ENCODE data around the gene KIAA1755. TPM values are rescaled to one million over a fixed set of nuclear protein-coding genes. Genes with fewer than 3 reads are reported as not detected.

The KIAA1755 gene
- polyA plus RNA-seq, 1 of the 3 experiments (the other 2 are of a cell fraction), result 0.54 TPM

GRCh38 chr20:38195521-38195920, 65.0 kb downstream of the KIAA1755 start:
- Histone ChIP-seq H3K36me3 (replicated peaks in 1 of 2; ENCODE audit: control insufficient read depth in 1 of 2, insufficient read depth in 2 of 2, low read length in 1 of 2) (no peaks in the 10 kb centered on the region), H3K9me3 (no peaks in the 10 kb centered on the region), H3K9ac (no peak overlapping the region), H3K27ac (ENCODE audit: low read depth in 2 of 2, low read length in 1 of 2) (no peak overlapping the region), H3K4me3 (ENCODE audit: low read depth in 2 of 2, low read length in 1 of 2) (no peak overlapping the region), H4K20me1 (ENCODE audit: insufficient read depth) (no peaks in the 10 kb centered on the region), H2AFZ (ENCODE audit: low read depth) (no peak overlapping the region), H3K4me2 (no peak overlapping the region), H3K27me3 (ENCODE audit: insufficient read depth) (no peaks in the 10 kb centered on the region), H3K79me2 (ENCODE audit: insufficient read depth) (no peaks in the 10 kb centered on the region), H3K9me2 (no peaks in the 10 kb centered on the region), H3K4me1 (ENCODE audit: control insufficient read depth in 1 of 2, insufficient read depth in 2 of 2, low read depth in 1 of 2, low read length in 1 of 2) (peaks cover 0 to 12% of the 10 kb centered on the region in 2 experiments; a peak in 2 of 4 replicates), H3F3A (replicated peaks; ENCODE audit: insufficient read depth) (peaks cover 6% of the 10 kb centered on the region)
- WGBS (ENCODE audit: low lambda C conversion rate), result 85% methylated on average over 6 of the region's 7 CpGs
- DNase-seq, result no peak
- ChIA-PET POLR2A (no interaction called here), CTCF (interaction anchor here (1.3 to 16.4 kb wide), 4 partner anchors 12 to 138 kb away, joined by 3 to 148 read pairs (median 9); no protein-coding TSS in a partner anchor)
- TF ChIP-seq NFIC (IDR thresholded peaks at IDR 0.05; ENCODE audit: borderline replicate concordance) (no peak), JUND (IDR thresholded peaks at IDR 0.05) (no peak), ELF1 (IDR thresholded peaks at IDR 0.05) (no peak), TEAD4 (IDR thresholded peaks at IDR 0.05; ENCODE audit: borderline replicate concordance, insufficient read depth) (no peak), TAF1 (IDR thresholded peaks at IDR 0.05; ENCODE audit: borderline replicate concordance, low read depth, low read length) (no peak)

GRCh38 chr20:38194971-38195504, 65.5 kb downstream of the KIAA1755 start:
- WGBS (ENCODE audit: low lambda C conversion rate), result 79% methylated on average over 5 of the region's 5 CpGs
- Histone ChIP-seq H4K20me1 (ENCODE audit: insufficient read depth) (no peaks in the 10 kb centered on the region), H3K4me1 (ENCODE audit: control insufficient read depth in 1 of 2, insufficient read depth in 2 of 2, low read depth in 1 of 2, low read length in 1 of 2) (peaks cover 0 to 12% of the 10 kb centered on the region in 2 experiments; a peak in 2 of 4 replicates), H3K9me2 (no peaks in the 10 kb centered on the region), H3K9ac (no peak overlapping the region), H3K27ac (ENCODE audit: low read depth in 2 of 2, low read length in 1 of 2) (no peak overlapping the region), H3F3A (replicated peaks; ENCODE audit: insufficient read depth) (peaks cover 6% of the 10 kb centered on the region), H3K79me2 (ENCODE audit: insufficient read depth) (no peaks in the 10 kb centered on the region), H3K4me2 (no peak overlapping the region), H2AFZ (ENCODE audit: low read depth) (no peak overlapping the region), H3K27me3 (ENCODE audit: insufficient read depth) (no peaks in the 10 kb centered on the region), H3K4me3 (ENCODE audit: low read depth in 2 of 2, low read length in 1 of 2) (no peak overlapping the region), H3K9me3 (no peaks in the 10 kb centered on the region), H3K36me3 (replicated peaks in 1 of 2; ENCODE audit: control insufficient read depth in 1 of 2, insufficient read depth in 2 of 2, low read length in 1 of 2) (no peaks in the 10 kb centered on the region)
- POLR2A ChIA-PET, result no interaction called here
- TF ChIP-seq IRF3 (IDR thresholded peaks at IDR 0.05; ENCODE audit: low read depth, low read length), result no peak
- TF ChIP-seq TCF12 (IDR thresholded peaks at IDR 0.05), result no peak
- no peak for TF ChIP-seq FOXM1 (IDR thresholded peaks at IDR 0.05; ENCODE audit: low read depth)
- no peak for TF ChIP-seq PBX3 (IDR thresholded peaks at IDR 0.05)
- TF ChIP-seq POLR2AphosphoS5 (IDR thresholded peaks at IDR 0.05; ENCODE audit: low read depth, low read length), result no peak
- TF ChIP-seq ELF1 (IDR thresholded peaks at IDR 0.05), result no peak
- TF ChIP-seq MEF2A (IDR thresholded peaks at IDR 0.05; ENCODE audit: borderline replicate concordance, low read depth), result no peak
- TF ChIP-seq GATA2 (CRISPR knock-in tag; IDR thresholded peaks at IDR 0.05), result no peak
- TF ChIP-seq ZBTB33 (IDR thresholded peaks at IDR 0.05; ENCODE audit: borderline replicate concordance, low read depth), result no peak
- no peak for TF ChIP-seq MAX (IDR thresholded peaks at IDR 0.05; ENCODE audit: low read depth)
- no peak for TF ChIP-seq MXI1 (IDR thresholded peaks at IDR 0.05; ENCODE audit: low read depth, low read length)
- TF ChIP-seq GABPA (IDR thresholded peaks at IDR 0.05; ENCODE audit: low read depth), result no peak
- TF ChIP-seq FOXJ3 (CRISPR knock-in tag; IDR thresholded peaks at IDR 0.05), result no peak
- no peak for TF ChIP-seq RCOR1 (IDR thresholded peaks at IDR 0.05; ENCODE audit: low read length)
- no peak for TF ChIP-seq EP300 (IDR thresholded peaks at IDR 0.05; ENCODE audit: borderline replicate concordance in 1 of 2, low read depth in 1 of 2, low read length in 1 of 2)
- TF ChIP-seq RXRA (IDR thresholded peaks at IDR 0.05; ENCODE audit: borderline replicate concordance, low read depth), result no peak
- DNase-seq, result no peak
- CTCF ChIA-PET, result interaction anchor here (0.8 to 16.4 kb wide), 3 partner anchors 22 to 138 kb away, joined by 3 to 148 read pairs (median 12); no protein-coding TSS in a partner anchor

All from SK-N-SH (cell line).